Activated CD8-positive, alpha-beta memory T cell treated with anti-CD3 and anti-CD28 coated beads, Interleukin-2, amount 50 U/mL, for 48 hours (primary cell): ENCODE results near the gene SPATS1.
"Not testable (repeated sequence)": the region's sequence is repeated elsewhere in the genome, so short reads cannot be mapped to it uniquely, and the experiment has no call there.

Experiments used
- DNase-seq: peaks from one replicate; pipeline ENCODE4 v3.0.0-alpha.2; 2020

Gene SPATS1

DNA sequence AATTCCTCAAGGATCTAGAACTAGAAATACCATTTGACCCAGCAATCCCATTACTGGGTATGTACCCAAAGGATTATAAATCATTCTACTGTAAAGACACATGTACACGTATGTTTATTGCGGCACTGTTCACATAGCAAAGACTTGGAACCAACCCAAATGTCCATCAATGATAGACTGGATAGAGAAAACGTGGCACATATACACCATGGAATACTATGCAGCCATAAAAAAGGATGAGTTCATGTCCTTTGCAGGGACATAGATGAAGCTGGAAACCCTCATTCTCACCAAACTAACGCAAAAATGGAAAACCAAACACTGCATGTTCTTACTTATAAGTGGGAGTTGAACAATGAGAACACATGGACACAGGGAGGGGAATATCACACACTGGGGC is 4.4 kb downstream of the SPATS1 start:
- not testable (repeated sequence) for DNase-seq

DNA sequence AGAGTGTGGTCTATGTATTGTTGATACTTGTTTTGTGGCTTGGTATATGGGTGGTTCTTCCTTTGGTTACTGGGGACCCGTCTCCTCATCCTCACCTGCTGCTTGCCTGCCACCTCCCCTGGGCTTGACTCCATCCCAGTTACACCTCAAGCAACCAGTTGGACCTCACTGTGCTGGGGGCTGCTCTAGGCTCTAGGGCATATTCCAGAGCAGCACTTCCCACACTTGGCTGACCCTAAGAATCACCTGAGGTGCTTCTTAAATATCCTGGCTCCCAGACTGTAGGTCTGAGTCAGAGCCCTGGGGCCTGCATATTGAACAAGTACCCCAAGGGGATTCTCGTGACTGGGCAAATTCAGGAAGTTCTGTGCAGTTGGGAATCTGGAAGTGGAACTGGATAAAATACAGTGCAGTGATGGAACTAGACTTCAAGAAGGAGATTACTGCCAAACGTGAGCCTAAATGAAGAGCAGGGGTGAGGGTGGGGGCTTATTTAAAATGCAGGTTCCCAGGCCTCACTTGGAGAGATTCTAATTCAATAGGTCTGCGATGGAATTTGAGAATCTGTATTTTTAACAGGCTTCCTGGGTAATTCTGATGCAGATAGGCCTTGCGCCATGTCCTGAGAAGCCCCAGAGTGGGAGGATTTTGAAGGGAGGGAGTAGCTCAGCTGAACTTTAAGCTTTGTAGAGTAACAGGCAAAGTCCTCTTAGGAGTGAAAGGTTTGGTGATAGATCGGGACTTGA is 7.6 kb downstream of the SPATS1 start:
- no peak for DNase-seq

DNA sequence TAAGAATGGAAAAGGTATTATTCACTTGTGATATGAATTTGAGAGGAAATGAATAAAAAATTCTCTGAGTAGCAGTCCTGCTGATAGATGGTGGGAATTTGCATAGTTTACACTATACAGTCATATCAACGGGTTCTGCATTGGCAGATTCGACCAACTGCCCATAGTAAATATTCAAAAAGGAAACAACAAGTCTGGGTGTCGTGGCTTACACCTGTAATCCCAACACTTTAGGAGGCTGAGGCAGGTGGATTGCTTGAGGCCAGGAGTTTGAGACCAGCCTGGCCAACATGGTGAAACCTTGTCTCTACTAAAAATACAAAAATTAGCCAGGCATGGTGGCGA is 8.2 kb downstream of the SPATS1 start:
- not testable (repeated sequence) for DNase-seq

DNA sequence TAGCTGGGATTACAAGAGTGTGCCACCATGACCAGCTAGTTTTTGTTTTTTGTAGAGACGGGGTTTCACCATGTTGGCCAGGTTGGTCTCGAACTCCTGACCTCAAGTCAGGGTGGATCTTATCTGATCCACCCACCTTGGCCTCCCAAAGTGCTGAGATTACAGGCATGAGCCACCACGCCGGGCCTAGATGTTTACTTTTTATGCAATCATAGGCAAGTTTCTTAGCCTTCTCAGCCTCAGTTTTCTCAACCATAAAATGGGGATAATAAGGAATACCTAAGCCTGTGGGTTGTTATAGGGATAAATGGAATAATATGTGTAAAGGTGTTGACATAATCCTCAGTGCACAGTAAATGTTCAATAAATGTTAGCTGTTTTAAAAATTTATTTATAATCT is 9.8 kb downstream of the SPATS1 start:
- DNase-seq = no peak

DNA sequence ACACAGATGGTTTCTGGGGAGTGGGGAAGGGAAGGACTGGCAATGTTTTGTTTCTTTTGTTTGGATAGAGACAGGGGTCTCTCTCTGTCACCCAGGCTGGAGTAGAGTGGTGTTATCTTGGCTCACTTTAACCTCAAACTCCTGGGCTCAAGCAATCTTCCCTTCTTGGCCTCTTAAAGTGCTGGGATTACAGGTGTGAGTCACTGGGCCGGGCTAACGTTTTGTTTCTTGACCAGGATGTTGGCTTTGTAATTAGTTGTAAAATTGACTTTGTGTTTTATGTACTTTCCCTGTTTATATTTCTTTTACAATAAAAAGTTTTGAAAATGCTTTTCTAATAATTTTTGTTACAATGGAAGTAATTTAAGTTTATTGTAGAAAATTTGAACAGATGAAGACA is 10.9 kb downstream of the SPATS1 start:
- no peak for DNase-seq

DNA sequence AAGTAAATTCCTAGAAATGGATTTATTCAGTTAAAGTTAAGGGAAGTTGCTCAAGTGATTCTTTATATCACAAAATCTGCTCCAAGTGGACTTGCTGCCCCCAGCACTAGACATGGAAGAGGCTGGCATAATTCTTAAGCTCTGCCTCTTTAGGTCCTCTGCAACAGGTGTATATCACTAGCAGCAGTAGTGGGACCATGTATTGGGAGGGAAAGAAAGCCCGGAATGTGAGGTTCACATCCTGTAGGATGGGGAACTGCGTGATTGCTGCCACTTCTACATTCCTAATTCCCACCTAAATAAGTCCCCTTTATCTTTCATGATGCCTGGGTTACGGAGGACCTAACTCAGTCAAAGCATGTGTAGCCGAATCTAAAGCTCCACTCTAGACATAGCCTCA is 13.2 kb downstream of the SPATS1 start:
- no peak for DNase-seq

DNA sequence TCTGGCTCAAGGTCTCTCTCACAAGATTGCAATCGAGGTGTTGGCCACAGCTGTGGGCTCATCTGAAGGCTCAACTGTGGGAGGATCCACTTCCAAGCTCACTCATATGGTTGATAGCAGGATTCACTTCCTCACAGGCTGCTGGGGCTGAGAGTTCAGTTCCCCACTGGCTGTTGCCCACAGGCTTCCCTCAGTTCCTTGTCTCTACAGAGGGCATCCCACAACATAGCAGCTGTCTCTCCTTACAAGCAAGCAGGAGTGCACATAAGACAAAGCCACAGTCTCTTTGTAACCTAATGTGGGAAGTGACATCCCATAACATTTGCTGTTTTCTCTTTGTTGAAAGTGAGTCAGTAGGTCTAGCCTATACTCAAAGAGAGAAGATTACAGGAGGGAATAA is 14.0 kb downstream of the SPATS1 start:
- no peak for DNase-seq

DNA sequence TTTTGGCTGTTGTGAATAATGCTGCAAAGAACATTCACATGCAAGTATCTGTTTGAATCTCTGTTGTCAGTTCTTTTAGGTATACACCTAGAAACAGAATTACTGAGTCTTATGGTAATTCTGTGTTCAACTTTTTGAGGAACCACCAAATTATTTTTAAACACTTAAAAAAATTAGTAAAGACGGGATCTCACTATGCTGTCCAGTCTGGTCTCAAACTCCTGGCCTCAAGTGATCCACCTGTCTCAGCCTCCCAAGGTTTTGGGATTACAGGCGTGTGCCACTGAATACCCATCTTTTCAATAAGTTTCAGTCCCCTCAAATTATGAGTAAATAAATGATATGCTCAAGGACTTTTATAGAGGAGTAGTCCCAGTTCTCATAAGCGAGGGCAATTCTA is 17.5 kb downstream of the SPATS1 start:
- DNase-seq = no peak

DNA sequence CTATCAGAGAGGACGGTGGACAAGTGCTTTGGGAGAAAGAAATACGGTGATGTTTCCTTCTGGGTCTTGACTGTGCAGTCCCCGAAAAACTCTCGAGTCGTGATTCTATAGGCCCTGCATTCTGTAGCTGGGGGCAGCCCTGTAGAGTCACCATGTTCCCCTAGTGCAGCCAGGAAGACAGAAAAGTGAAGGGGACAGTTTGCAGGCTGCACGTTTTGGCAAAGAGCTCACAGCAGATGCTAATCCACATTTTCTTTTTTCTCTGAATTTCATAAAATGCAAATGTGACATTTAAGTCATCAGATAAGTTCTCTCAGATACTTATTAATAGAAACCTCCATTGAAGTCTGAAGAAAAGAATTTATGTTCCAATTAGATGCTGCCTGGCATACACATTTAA is 19.5 kb downstream of the SPATS1 start:
- DNase-seq = no peak

DNA sequence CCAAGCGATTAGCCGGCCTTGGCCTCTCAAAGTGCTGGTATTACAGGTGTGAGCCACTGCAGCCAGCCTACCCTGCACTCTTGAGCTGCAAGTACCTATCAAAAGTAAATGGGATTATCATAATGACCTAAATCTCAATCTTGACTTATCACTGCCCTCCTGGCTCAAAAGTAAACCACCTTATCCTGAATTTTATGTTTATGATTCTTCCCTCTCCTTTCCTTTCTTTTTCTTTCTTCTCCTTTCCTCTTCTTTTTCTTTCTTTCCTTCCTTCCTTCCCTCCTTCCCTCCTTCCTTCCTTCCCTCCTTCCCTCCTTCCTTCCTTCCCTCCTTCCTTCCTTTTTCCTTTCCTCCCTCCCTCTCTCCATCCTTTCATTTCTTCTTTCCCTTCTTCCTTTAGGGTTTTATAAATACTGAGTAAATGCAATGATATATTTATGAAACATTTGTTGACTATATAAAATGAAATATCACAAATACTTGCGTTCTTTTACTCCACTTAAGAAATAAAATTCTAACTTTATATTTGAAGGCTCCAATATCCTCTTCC is 21.0 kb downstream of the SPATS1 start:
- no peak for DNase-seq

DNA sequence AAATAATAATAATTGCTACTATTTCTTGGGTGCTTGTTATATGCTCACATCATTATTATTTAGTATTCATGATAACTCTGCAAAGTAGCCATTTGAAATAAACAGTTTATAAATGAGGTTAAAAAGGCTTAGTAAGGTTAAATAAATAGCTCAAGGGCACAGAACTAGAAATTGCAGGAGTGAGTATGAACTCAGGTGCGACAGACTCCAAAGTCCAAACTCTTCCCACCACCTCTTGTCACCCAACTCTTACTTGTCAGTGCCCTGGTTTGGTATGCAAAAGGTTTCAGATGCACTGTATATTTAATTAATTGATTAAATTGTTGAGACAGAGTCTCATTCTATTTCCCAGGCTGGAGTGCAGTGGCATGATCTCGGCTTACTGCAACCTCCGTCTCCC is 24.3 kb downstream of the SPATS1 start:
- DNase-seq = no peak

DNA sequence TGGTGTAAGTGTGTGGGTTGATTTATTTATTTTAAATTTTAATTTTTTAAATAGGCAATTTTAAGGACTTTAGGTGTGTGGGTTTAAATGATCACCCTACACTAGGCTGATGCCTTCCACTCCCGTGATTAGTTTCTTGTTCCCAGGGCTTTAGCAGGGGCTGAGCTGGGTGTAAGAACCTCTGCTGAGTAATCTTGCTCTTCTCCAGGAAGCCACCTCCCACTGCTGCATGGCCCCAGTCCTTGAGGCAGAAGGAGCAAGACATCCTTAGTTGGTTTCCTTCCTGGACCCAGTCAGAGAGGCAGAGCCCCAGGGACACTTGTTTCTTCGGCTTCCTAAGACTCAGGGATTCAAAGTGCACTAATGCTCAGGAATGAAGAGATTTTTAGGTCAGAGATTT is 25.2 kb downstream of the SPATS1 start:
- DNase-seq = no peak

DNA sequence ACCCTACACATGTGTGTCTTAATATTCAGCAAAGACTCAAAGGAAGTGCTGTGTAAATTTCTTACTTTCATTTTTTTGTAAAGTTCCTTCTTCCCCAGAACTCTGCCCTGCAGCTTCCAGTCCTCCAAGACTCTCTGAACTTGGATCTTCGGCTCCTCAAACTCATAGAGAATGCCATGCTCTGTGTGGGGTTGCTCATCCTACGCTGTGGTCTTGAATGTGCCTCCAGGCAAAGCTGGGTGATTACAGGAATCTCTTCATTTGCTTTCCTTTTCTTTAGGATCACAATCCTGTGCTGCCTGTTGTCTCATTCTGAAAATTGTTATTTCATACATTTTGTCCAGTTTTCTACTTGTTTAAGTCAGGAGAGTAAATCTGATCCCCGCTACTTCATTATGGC is 30.6 kb downstream of the SPATS1 start:
- no peak for DNase-seq

DNA sequence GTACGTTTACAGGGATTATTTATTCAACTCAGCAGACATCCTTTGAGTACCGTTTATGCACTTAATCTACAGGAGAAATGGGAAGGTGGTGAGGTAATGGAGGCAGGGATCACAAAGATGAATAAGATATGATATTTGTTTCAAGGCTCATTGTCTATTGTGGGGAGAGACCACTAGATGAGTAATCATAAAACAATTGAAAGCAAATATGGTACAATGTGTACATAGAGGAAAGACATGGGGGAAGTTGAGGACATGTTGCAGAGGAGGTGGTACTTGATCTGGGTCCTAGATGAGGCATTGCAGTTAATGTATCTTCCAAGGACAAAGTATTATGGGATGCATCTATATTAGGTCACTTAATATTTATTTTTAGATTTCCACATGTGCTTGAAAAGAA is 31.3 kb downstream of the SPATS1 start:
- DNase-seq = no peak

DNA sequence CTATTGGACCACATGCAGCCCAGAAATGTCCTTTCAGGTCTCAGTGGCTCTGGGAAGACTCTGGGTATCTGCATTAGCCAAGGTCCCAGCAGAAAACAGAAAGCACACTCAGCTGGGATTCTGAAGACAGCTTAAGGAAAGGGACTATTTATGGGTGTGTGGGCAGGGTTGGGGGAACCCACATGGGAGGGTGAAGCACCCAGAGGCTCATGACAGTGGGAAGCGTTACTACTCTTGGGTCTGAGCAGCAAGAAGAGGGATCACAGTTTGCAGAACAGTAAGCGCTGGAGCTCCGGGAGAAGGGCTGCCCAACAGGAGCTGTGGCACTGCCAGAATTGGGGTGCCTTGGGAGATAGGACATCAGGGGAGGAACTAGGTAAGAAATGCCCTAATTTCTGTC is 32.6 kb downstream of the SPATS1 start:
- DNase-seq = no peak

DNA sequence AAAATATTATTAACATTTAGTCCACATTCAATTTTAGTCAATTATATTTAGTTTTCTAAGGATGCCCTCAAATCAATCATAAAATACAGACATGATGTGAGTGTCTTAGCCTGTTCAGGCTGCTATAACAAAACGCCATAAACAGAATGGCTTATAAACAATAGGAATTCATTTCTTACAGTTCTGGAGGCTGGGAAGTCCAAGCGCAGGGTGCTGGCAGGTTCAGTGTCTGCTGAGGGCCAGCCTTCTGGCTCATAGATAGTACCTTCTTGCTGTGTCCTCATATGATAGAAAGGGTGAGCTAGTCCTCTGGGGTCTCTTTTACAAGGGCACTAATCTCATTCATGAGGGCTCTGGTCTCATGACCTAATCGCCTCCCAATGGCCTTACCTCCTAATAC is 35.0 kb downstream of the SPATS1 start:
- no peak for DNase-seq

DNA sequence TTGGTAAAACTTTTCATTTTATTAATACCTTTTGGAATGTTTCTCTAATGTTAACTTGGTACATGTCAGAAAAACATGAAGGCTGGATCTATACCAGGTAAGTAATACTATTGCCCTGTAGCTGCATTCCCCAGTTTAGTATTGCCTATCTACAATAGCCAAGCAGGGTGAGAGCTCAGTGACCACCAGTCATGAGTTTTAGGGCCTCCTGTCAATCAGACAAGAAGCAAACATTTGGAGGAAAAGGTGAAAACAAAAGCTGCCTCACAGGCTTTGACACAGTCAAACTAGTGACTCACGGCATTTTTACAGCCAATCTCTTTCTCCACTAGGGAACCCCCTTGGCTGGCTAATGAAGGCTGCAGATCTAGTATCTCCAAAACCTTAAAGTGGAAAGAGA is 35.5 kb downstream of the SPATS1 start:
- DNase-seq = no peak

DNA sequence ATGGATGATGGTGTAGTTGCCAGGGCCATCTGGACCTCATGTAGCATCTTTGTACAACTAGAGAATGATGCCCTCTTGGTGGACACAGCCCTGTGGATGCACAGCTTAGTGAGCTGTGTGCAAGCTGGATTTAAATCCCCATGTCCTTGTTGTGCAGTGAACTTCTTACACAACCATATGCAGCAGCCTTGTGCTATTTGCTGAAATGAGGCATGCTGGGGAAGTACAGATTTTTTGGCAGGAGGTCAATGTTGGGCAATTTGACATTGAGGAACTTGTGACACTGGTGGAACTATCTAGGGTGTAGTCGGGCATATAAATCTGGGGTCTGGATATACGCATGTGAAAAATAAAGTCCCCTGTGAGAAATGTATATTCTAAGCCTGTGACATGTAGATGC is 39.3 kb downstream of the SPATS1 start:
- DNase-seq = no peak

DNA sequence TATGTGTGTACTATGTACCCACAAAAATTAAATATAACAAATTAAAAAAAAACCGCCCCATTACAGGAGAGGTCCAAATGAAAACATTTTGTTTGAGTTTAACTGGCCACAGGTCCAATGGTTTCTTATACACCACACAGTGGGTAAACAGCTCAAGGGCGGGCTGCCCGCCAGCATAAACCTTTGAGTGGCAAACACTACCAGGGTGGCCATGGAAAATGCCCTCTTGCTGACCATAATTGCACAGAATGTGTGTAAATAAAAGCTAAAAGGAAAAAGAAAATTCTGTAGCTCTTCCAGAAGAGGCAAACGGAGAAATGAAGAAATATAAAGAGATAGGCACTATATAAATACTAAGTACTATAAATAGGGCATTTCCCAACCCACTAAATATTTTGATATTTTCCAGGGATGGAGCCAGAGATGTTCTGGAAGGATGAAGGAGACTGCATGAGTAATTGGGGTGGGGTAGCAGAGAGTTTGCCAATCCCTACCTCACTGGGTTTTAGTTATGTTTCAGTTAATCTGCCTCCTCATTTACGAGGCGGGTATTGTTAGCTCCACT is 44.0 kb downstream of the SPATS1 start:
- no peak for DNase-seq

DNA sequence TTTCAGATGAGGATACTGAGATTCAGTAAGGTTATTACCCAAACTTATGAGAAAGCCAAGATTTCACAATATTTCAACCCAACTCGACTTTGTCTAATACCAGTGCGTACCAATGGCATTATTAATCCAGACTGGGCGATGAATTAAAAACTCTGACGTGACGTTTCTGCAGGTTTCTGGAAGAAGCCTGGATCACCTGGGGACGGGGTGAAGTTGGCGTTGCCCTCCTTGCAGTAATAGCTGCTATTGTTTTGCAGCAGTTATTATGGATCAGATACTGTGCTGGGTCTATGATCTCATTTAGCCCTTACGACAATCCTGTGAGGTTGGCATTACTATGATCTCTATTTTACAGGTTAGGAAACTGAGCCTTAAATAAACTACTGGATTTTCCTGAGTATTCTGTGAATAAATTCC is 44.5 kb downstream of the SPATS1 start:
- no peak for DNase-seq

DNA sequence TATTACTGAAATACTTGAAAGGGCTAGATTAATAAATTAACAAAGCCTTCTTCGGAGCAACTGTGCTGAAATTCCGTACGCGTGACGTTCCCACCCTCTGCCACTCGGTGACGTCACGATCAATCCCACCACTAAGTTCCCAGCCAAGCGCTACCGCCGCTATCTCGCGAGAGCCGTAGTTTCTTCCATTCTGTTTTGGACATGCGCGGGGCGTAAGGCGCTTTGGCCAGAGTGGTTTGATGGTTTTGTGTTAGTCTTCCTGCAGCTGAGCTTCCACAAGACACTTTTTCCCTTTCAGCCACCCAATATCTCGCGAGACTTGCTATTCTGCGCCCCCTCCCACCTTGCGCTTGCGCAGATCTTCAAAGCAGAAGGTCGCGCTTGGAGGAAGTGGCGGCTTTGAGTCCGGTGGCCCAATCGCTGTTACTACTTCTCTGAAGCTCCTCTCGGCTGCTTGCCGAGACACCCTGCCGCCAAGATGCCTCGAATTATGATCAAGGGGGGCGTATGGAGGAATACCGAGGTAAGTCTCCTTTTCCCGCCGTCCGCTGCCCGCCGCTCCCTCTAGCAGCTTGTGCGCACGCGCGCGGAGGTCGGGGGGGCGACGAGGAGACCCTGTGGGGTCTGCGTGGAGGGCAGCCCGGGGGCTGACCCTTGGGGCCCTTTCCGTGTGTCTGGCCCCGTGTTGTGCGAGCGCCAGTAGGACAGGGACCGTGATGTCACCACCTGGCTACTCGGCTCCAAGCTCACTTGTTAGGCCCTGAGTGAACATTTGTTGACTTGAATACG is 45.1 kb downstream of the SPATS1 start, which contains the start of gene CDC5L:
Gene CDC5L (plus strand): TSS at position 361 of the 789 bp plus-strand sequence. CDS start 118 bp downstream, at position 479.
- peak; percentile 92 for DNase-seq

DNA sequence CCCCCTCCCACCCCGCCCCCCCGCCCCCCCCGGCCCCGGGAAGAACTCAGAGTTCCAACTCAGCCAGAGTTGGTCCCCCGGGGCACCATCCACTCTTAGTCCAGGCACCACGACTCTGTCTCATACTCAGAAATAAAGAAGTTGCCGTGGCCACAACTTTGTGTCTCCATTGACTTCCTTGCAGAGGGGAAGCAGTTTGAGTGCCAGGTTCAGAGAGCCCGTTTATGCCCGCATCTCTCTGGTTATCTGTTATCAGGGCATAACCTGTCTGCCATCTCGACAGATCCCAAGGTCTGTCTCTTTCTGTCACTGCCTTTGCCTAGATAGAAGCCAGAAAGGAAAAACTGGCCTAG is 45.7 kb downstream of the SPATS1 start:
- DNase-seq = no peak

DNA sequence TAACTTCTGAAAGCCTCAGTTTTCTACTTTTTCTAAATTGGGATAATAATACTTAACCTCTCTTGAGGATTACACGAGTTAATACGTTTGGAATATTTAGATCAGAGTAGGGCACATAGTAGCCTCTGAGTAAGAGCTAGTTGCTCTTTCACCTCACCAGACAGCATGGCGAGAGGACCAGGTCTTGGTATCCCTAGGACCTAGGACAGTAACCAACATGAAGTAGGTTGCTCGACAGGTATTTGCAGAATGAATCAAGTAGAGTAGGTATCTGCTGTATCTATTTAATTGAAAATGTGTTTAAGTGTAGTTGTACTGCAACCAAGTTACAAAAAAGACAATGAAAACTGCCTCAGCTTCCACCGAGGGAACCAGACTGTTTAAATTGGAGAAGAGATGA is 46.4 kb downstream of the SPATS1 start:
- no peak for DNase-seq

DNA sequence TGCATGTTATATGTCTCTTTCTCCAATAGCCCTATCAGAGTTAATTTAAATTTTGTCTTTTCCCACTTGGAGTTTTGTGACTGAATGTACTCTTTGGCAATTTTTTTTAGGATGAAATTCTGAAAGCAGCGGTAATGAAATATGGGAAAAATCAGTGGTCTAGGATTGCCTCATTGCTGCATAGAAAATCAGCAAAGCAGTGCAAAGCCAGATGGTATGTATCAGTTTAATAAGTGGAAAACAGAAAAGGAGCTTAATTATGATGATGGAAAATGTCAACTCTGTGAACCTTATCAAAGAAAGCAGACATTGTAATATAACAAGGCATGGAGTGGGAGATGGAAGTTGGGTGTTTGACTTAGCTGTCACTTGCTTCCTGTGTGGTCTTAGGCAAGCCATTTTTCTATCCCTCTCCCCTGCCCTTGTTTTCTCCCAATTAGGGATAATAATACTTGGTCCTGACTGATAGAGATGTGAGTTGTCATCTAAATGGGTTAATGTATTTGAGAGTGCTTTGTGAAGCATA is 47.8 kb downstream of the SPATS1 start:
- no peak for DNase-seq
